ENCODE measurements around the gene LMO1. TPM values are rescaled to one million over a fixed set of nuclear protein-coding genes. Genes with fewer than 3 reads are reported as not detected.
A peak's percentile ranks its signal among the peaks of the same experiment; 100 is the strongest.

The LMO1 gene
- polyA plus RNA-seq, 3 donors, result not detected

DNA sequence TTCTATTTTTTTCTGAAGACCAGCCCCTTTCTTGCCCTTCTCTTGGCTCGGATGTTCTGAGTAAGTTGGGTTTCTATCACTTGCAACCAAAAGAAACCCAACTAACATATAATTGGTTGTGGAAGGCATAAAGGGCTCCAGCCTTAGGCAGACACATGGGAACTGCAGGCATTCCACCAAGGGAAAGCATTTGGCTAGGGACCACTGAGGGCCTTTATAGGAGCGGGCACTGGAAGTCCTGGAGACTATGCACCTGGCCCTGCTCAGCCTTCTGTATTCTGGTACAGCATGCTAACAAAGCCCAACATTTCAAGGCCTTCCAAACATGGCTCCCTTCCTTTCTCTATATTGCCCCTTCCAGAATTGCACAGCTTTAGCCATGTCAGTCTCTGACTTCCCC, 17.6 kb upstream of the LMO1 start:
- H3K79me2 ChIP-seq (ENCODE audit: insufficient read depth, low read length), result no peaks in the 10 kb centered on the region
- TF ChIP-seq, protein P1, sequence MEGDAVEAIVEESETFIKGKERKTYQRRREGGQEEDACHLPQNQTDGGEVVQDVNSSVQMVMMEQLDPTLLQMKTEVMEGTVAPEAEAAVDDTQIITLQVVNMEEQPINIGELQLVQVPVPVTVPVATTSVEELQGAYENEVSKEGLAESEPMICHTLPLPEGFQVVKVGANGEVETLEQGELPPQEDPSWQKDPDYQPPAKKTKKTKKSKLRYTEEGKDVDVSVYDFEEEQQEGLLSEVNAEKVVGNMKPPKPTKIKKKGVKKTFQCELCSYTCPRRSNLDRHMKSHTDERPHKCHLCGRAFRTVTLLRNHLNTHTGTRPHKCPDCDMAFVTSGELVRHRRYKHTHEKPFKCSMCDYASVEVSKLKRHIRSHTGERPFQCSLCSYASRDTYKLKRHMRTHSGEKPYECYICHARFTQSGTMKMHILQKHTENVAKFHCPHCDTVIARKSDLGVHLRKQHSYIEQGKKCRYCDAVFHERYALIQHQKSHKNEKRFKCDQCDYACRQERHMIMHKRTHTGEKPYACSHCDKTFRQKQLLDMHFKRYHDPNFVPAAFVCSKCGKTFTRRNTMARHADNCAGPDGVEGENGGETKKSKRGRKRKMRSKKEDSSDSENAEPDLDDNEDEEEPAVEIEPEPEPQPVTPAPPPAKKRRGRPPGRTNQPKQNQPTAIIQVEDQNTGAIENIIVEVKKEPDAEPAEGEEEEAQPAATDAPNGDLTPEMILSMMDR (IDR thresholded peaks at IDR 0.05), result no peak
- no peaks in the 10 kb centered on the region for H4K20me1 ChIP-seq (ENCODE audit: insufficient read depth, low read length)
- H3K4me2 ChIP-seq (replicated peaks; ENCODE audit: extremely low read depth, low read length, poor library complexity, severe bottlenecking), result no peak overlapping the region
- 100% methylated on average over 1 of the region's 2 CpGs for WGBS (ENCODE audit: insufficient coverage)
- no peak overlapping the region for H3K27ac Mint-ChIP-seq
- no peak overlapping the region for H2AFZ ChIP-seq (ENCODE audit: insufficient read depth, low read depth, low read length, poor library complexity, severe bottlenecking)
- peaks cover 0 to 14% (median 0%) of the 10 kb centered on the region in 7 donors for H3K9me3 Mint-ChIP-seq
- H3K27ac ChIP-seq (ENCODE audit: low read depth in 1 of 2, low read length in 2 of 2), result no peak overlapping the region
- no peak overlapping the region for H3K9ac ChIP-seq (ENCODE audit: insufficient read depth, low read length, poor library complexity, severe bottlenecking)
- H3K4me3 ChIP-seq (replicated peaks in 1 of 3; ENCODE audit: low read depth in 2 of 3, low read length in 3 of 3), result no peak overlapping the region
- no peaks in the 10 kb centered on the region for H3K36me3 Mint-ChIP-seq
- H3K27me3 Mint-ChIP-seq (ENCODE audit: low read depth in 3 of 3), result peaks cover 5 to 16% (median 16%) of the 10 kb centered on the region in 3 donors
- intact Hi-C loops (cut with micrococcal nuclease), result no loop called here
- no peak for DNase-seq
- no peaks in the 10 kb centered on the region for H3K4me1 Mint-ChIP-seq
- H3K36me3 ChIP-seq (replicated peaks in 1 of 2; ENCODE audit: control insufficient read depth in 1 of 2, insufficient read depth in 2 of 2, low read length in 2 of 2), result no peaks in the 10 kb centered on the region
- H3K4me1 ChIP-seq (ENCODE audit: control insufficient read depth in 1 of 2, insufficient read depth in 2 of 2, low read length in 2 of 2), result no peaks in the 10 kb centered on the region
- no peaks in the 10 kb centered on the region for H3K9me3 ChIP-seq (replicated peaks in 1 of 2; ENCODE audit: control insufficient read depth in 1 of 2, insufficient read depth in 1 of 2, low read length in 2 of 2)
- peaks cover 10 to 28% of the 10 kb centered on the region in 2 donors for H3K27me3 ChIP-seq (ENCODE audit: control insufficient read depth in 2 of 2, insufficient read depth in 2 of 2, low read length in 2 of 2)
- no peak overlapping the region for H3K4me3 Mint-ChIP-seq

DNA sequence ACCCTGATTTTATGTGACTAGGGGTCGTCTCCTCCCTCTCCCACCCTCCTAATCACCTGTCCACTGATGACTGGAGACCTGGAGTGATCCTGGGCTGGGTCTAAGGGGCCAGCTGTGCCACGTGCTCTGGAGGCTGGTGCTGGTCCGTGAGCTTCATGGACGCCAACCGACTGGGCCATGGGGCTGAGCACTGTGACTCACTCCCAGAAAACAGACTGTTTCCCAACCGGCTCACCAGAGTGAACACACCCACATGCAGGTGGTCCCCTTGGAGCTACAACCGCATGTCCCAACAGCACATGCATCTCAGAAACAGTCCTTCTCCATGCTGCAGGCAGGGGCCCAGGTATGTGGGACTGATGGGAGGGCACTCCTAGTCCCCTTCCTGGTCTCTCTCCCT, 14.0 kb upstream of the LMO1 start:
- H3K9me3 Mint-ChIP-seq, result peaks cover 0 to 20% (median 0%) of the 10 kb centered on the region in 7 donors
- H3K9me3 ChIP-seq (replicated peaks in 1 of 2; ENCODE audit: control insufficient read depth in 1 of 2, insufficient read depth in 1 of 2, low read length in 2 of 2), result no peaks in the 10 kb centered on the region
- no peak overlapping the region for H3K9ac ChIP-seq (ENCODE audit: insufficient read depth, low read length, poor library complexity, severe bottlenecking)
- TF ChIP-seq, protein P1 (IDR thresholded peaks at IDR 0.05), result no peak
- H3K4me1 ChIP-seq (ENCODE audit: control insufficient read depth in 1 of 2, insufficient read depth in 2 of 2, low read length in 2 of 2), result no peaks in the 10 kb centered on the region
- H3K27ac ChIP-seq (ENCODE audit: low read depth in 1 of 2, low read length in 2 of 2), result no peak overlapping the region
- DNase-seq, result no peak
- no peaks in the 10 kb centered on the region for H3K36me3 Mint-ChIP-seq
- 92% methylated on average over 5 of the region's 7 CpGs for whole genome bisulfite sequencing (ENCODE audit: insufficient coverage)
- peaks cover 9 to 11% of the 10 kb centered on the region in 2 donors for H3K27me3 ChIP-seq (ENCODE audit: control insufficient read depth in 2 of 2, insufficient read depth in 2 of 2, low read length in 2 of 2)
- H3K79me2 ChIP-seq (ENCODE audit: insufficient read depth, low read length), result no peaks in the 10 kb centered on the region
- no peak overlapping the region for H3K4me3 Mint-ChIP-seq
- no peak overlapping the region for H3K4me3 ChIP-seq (replicated peaks in 1 of 3; ENCODE audit: low read depth in 2 of 3, low read length in 3 of 3)
- no peaks in the 10 kb centered on the region for H3K36me3 ChIP-seq (replicated peaks in 1 of 2; ENCODE audit: control insufficient read depth in 1 of 2, insufficient read depth in 2 of 2, low read length in 2 of 2)
- H3K4me1 Mint-ChIP-seq, result no peaks in the 10 kb centered on the region
- intact Hi-C loops (cut with micrococcal nuclease), result no loop called here
- H3K4me2 ChIP-seq (replicated peaks; ENCODE audit: extremely low read depth, low read length, poor library complexity, severe bottlenecking), result no peak overlapping the region
- peak overlapping the region in 1 of 7 donors; percentile 45 for H3K27ac Mint-ChIP-seq
- H2AFZ ChIP-seq (ENCODE audit: insufficient read depth, low read depth, low read length, poor library complexity, severe bottlenecking), result no peak overlapping the region
- peaks cover 2 to 12% (median 7%) of the 10 kb centered on the region in 3 donors for H3K27me3 Mint-ChIP-seq (ENCODE audit: low read depth in 3 of 3)
- no peaks in the 10 kb centered on the region for H4K20me1 ChIP-seq (ENCODE audit: insufficient read depth, low read length)

Data from CD14-positive monocyte (primary cell).